ENCODE data around the gene ARRDC2. TPM values are rescaled to one million over a fixed set of nuclear protein-coding genes. Genes with fewer than 3 reads are reported as not detected.

Gene ARRDC2
- total RNA-seq, 1 donor from 2014 or later = 15.4 TPM

DNA sequence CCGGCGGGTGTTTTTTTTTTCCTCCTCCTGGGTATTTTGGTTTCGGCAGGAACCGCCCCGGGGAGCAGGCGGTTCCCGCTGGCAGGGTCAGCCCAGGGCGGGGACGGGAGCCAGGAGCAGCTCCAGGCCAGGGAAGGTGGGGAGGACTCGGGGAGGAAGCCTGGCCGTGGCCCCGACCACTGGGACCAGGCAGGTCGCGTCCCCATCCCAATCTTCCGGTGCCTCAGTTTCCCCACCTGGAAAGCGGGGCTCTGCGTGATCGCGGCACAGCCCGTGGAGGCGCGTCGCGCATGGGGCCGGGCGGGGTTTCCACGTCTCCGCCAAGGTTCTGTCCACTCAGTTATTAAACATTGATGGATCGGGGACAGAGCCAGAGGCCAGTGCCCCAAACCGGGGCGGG lies 43.9 kb downstream of the ARRDC2 start:
- Mint-ChIP-seq H3K4me1 (ENCODE audit: unreplicated experiment) (peaks cover 24% of the 10 kb centered on the region), H3K4me3 (ENCODE audit: unreplicated experiment) (no peak overlapping the region), H3K27me3 (ENCODE audit: unreplicated experiment) (peaks cover 2% of the 10 kb centered on the region), H3K9me3 (ENCODE audit: unreplicated experiment) (no peaks in the 10 kb centered on the region), H3K36me3 (ENCODE audit: unreplicated experiment) (no peaks in the 10 kb centered on the region), H3K27ac (ENCODE audit: unreplicated experiment) (no peak overlapping the region)
- TF ChIP-seq, protein P1, sequence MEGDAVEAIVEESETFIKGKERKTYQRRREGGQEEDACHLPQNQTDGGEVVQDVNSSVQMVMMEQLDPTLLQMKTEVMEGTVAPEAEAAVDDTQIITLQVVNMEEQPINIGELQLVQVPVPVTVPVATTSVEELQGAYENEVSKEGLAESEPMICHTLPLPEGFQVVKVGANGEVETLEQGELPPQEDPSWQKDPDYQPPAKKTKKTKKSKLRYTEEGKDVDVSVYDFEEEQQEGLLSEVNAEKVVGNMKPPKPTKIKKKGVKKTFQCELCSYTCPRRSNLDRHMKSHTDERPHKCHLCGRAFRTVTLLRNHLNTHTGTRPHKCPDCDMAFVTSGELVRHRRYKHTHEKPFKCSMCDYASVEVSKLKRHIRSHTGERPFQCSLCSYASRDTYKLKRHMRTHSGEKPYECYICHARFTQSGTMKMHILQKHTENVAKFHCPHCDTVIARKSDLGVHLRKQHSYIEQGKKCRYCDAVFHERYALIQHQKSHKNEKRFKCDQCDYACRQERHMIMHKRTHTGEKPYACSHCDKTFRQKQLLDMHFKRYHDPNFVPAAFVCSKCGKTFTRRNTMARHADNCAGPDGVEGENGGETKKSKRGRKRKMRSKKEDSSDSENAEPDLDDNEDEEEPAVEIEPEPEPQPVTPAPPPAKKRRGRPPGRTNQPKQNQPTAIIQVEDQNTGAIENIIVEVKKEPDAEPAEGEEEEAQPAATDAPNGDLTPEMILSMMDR (IDR thresholded peaks at IDR 0.05) = no peak
- DNase-seq (ENCODE audit: extremely low spot score, unreplicated experiment) = no peak

DNA sequence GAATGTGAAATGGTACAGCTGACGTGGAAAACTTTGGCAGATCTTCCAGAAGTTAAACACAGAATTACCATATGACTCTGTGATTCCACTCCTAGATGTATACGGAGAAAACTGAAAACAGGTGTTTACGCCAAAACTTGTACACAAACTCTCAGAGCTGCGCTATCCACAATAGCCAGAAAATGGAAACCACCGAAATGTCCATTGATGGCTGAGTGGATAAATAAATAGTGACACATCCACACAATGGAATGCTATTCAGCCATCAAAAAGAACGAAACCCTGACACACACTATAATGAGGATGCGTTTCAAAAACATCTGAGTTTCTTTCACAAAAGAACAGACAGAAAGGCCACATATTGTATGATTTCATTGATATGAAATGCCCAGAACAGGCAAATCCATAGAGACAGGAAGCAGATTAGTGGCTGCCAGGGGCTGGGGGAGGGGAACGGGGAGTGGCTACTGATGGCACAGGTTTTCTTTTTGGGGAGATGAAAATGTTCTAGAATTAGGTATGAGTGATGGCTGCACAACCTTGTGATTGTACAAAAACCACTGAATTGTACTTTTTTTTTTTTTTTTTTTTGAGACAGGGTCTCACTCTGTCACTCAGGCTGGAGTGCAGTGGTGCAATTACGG lies 45.7 kb downstream of the ARRDC2 start:
- no peak overlapping the region for H3K27ac Mint-ChIP-seq (ENCODE audit: unreplicated experiment)
- TF ChIP-seq, protein P1 (IDR thresholded peaks at IDR 0.05) = no peak
- no peaks in the 10 kb centered on the region for H3K9me3 Mint-ChIP-seq (ENCODE audit: unreplicated experiment)
- H3K27me3 Mint-ChIP-seq (ENCODE audit: unreplicated experiment) = peaks cover 2% of the 10 kb centered on the region
- no peak for DNase-seq (ENCODE audit: extremely low spot score, unreplicated experiment)
- no peaks in the 10 kb centered on the region for H3K36me3 Mint-ChIP-seq (ENCODE audit: unreplicated experiment)
- H3K4me3 Mint-ChIP-seq (ENCODE audit: unreplicated experiment) = no peak overlapping the region
- peaks cover 32% of the 10 kb centered on the region for H3K4me1 Mint-ChIP-seq (ENCODE audit: unreplicated experiment)

DNA sequence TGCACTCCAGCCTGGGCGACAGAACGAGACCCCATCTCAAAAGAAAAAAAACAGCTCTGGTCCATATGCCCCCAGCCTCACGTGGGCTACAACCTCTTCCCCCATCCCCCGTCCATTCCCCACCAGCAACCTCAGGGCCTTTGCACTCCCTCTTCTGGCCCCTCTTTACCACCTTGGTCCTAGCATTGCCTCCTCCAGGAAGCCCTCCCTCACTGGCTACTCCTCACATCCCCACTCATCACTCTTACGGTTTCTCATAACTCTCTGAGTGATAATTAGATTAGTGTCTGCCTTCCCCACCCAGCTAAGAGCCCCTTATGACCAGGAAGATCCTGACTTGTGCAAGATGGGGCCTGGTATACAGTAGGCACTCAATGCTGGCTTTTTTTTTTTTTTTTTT lies 48.0 kb downstream of the ARRDC2 start:
- Mint-ChIP-seq H3K9me3 (ENCODE audit: unreplicated experiment) (no peaks in the 10 kb centered on the region), H3K4me3 (ENCODE audit: unreplicated experiment) (no peak overlapping the region), H3K36me3 (ENCODE audit: unreplicated experiment) (no peaks in the 10 kb centered on the region), H3K27me3 (ENCODE audit: unreplicated experiment) (peaks cover 3% of the 10 kb centered on the region), H3K27ac (ENCODE audit: unreplicated experiment) (no peak overlapping the region), H3K4me1 (ENCODE audit: unreplicated experiment) (peaks cover 24% of the 10 kb centered on the region)
- TF ChIP-seq, protein P1 (IDR thresholded peaks at IDR 0.05) = no peak
- DNase-seq (ENCODE audit: extremely low spot score, unreplicated experiment) = no peak

DNA sequence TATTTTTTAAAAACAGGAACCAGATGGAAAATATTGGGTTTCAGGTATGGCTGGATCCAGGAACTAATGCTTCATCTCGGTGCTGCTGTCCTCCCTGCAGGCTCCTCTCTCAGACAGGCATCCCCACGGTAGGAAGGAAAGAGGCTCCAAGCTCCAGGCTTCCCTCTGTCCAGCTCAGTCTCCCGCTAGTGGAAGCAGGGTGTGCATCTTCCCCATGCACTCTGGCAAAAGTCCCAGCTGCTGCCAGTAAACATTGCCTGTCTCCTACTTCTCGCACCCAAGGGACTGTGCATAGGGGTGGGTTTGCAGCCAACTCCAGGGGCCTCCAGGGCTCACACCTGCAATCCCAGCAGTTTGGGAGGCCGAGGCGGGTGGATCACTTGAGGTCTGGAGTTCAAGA lies 49.6 kb downstream of the ARRDC2 start:
- TF ChIP-seq, protein P1 (IDR thresholded peaks at IDR 0.05) = no peak
- H3K4me1 Mint-ChIP-seq (ENCODE audit: unreplicated experiment) = peaks cover 22% of the 10 kb centered on the region
- H3K4me3 Mint-ChIP-seq (ENCODE audit: unreplicated experiment) = no peak overlapping the region
- H3K27ac Mint-ChIP-seq (ENCODE audit: unreplicated experiment) = peak overlapping the region; percentile 85
- no peaks in the 10 kb centered on the region for H3K36me3 Mint-ChIP-seq (ENCODE audit: unreplicated experiment)
- H3K9me3 Mint-ChIP-seq (ENCODE audit: unreplicated experiment) = no peaks in the 10 kb centered on the region
- peaks cover 3% of the 10 kb centered on the region for H3K27me3 Mint-ChIP-seq (ENCODE audit: unreplicated experiment)
- DNase-seq (ENCODE audit: extremely low spot score, unreplicated experiment) = no peak

DNA sequence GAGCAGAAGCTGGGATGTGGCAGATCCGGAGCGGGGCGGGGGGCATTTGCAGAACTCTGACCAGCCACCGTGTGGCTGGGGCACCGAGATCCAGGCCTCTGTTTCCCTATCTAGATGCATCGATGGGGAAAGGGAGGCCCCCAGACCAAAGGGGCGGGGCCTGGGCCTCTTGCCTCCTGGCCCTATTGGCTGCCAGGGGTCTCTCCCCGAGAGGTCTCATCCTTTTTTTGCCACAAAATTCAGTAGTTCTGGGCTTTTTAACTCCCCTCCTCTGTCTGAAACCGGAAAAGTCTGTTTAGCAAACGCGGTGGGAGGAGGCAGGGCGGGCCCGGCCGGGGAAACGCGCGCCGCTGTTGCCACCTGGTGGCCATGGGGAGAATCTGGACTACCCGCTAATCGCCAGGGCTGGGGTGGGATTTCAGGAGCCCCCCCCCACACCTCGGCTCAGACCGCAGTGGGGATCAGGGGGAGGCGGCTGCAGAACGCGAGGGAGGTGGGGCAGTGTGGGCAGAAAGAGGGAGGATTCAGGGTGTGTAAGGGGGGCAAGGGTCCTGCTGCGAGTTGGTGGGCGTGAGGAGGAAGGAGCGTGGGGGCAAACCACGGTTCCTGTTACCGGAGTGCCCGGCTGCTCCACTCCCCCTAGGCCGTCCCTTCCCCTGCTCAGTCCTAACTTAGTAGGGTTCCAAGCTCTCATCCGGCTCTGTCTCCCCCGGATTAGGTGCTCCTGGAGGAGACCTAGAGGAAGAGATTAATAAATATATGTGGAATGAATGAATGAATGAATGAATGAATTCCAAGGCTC lies 50.4 kb downstream of the ARRDC2 start:
- Mint-ChIP-seq H3K36me3 (ENCODE audit: unreplicated experiment) (no peaks in the 10 kb centered on the region), H3K4me3 (ENCODE audit: unreplicated experiment) (peak overlapping the region; percentile 45)
- TF ChIP-seq, protein P1 (IDR thresholded peaks at IDR 0.05) = peak; percentile 98

More for the DNA sequence above, 50.4 kb downstream of the ARRDC2 start:
- H3K4me1 Mint-ChIP-seq (ENCODE audit: unreplicated experiment) = peaks cover 16% of the 10 kb centered on the region
- no peaks in the 10 kb centered on the region for H3K9me3 Mint-ChIP-seq (ENCODE audit: unreplicated experiment)
- DNase-seq (ENCODE audit: extremely low spot score, unreplicated experiment) = peak; percentile 94
- H3K27me3 Mint-ChIP-seq (ENCODE audit: unreplicated experiment) = peaks cover 5% of the 10 kb centered on the region
- peak overlapping the region; percentile 85 for H3K27ac Mint-ChIP-seq (ENCODE audit: unreplicated experiment)

Data from osteocyte (in vitro differentiated cells).